Uterus (tissue), 2 donors: ENCODE data around the gene MBP.

Experiments used
- CTCF ChIP-seq, 4 experiments: fragments of 200-600 bp in 2 of 4; fragments of 450-650 bp in 2 of 4; sonication (generic) in 2 of 4; IDR thresholded peaks; one replicate each; pipeline ENCODE4 v1.5.1; 2016 to 2019; ENCODE audit warnings: antibody characterized with exemption in 4 of 4, mild to moderate bottlenecking in 2 of 4, moderate library complexity in 1 of 4
- POLR2A ChIP-seq, 2 donors: fragments of 450-650 bp; IDR thresholded peaks; one replicate each; pipeline ENCODE4 v1.6.1; 2016; ENCODE audit warnings: antibody characterized with exemption in 2 of 2, mild to moderate bottlenecking in 1 of 2, moderate library complexity in 1 of 2

GRCh38 chr18:76957384-76958355 is 174.9 kb downstream of the MBP start:
- no peak for TF ChIP-seq CTCF (IDR thresholded peaks at IDR 0.05)
- no peak for TF ChIP-seq POLR2A (IDR thresholded peaks at IDR 0.05)
